RWPE2 (cell line): ENCODE results near the gene GMDS.

Experiments used
- ATAC-seq: fragments of 200-7000 bp; cut with Tn5 transposase; 3 replicates; pipeline ENCODE4 v1.9.1; 2021; ENCODE audit warnings: low read depth
- DNase-seq: peaks from one replicate; pipeline ENCODE4 v3.0.0-alpha.2; 2020; ENCODE audit warnings: low spot score
- H3K27ac ChIP-seq: fragments of 450-650 bp; 2 replicates; pipeline ENCODE4 v1.5.1; 2017; ENCODE audit warnings: mild to moderate bottlenecking; ENCODE audit not compliant: poor library complexity, severe bottlenecking
- H3K27me3 ChIP-seq: fragments of 250-450 bp; sonication (Bioruptor Pico); 2 replicates; pipeline ENCODE4 v1.5.1; 2021; ENCODE audit warnings: mild to moderate bottlenecking, moderate library complexity; ENCODE audit not compliant: insufficient read depth, poor library complexity, severe bottlenecking
- H3K36me3 ChIP-seq: fragments of 250-450 bp; sonication (Bioruptor Pico); 2 replicates; pipeline ENCODE4 v1.5.1; 2020; ENCODE audit warnings: low read depth, mild to moderate bottlenecking, moderate library complexity
- H3K4me1 ChIP-seq: fragments of 250-450 bp; sonication (Bioruptor Pico); 2 replicates; pipeline ENCODE4 v1.5.1; 2021; ENCODE audit warnings: mild to moderate bottlenecking, moderate library complexity; ENCODE audit not compliant: insufficient read depth, poor library complexity, severe bottlenecking
- H3K4me3 ChIP-seq: fragments of 250-450 bp; sonication (Bioruptor Pico); 2 replicates; pipeline ENCODE4 v1.5.1; 2021; ENCODE audit warnings: mild to moderate bottlenecking, moderate library complexity; ENCODE audit not compliant: severe bottlenecking
- H3K9me3 ChIP-seq: fragments of 250-450 bp; sonication (Bioruptor Pico); 2 replicates; pipeline ENCODE4 v1.5.1; 2021; ENCODE audit warnings: mild to moderate bottlenecking, moderate library complexity; ENCODE audit not compliant: severe bottlenecking
- CTCF ChIP-seq: fragments of 450-650 bp; IDR thresholded peaks from one replicate; pipeline ENCODE4 v1.5.1; 2017; ENCODE audit warnings: mild to moderate bottlenecking, moderate library complexity; ENCODE audit not compliant: poor library complexity, severe bottlenecking

The GMDS gene

GRCh38 chr6:2037237-2037926 is 208.0 kb downstream of the GMDS start:
- no peaks in the 10 kb centered on the region for H3K27me3 ChIP-seq
- no peak for DNase-seq
- no peaks in the 10 kb centered on the region for H3K4me1 ChIP-seq
- no peak for ATAC-seq
- peak; percentile 16 for TF ChIP-seq CTCF
- no peaks in the 10 kb centered on the region for H3K9me3 ChIP-seq
- H3K36me3 ChIP-seq, result no peaks in the 10 kb centered on the region
- H3K27ac ChIP-seq, result no peak overlapping the region
- no peak overlapping the region for H3K4me3 ChIP-seq

GRCh38 chr6:2036710-2037023 is 208.7 kb downstream of the GMDS start:
- Histone ChIP-seq H3K4me3 (no peak overlapping the region), H3K27ac (no peak overlapping the region), H3K4me1 (no peaks in the 10 kb centered on the region), H3K9me3 (no peaks in the 10 kb centered on the region), H3K36me3 (no peaks in the 10 kb centered on the region), H3K27me3 (no peaks in the 10 kb centered on the region)
- no peak for TF ChIP-seq CTCF
- no peak for ATAC-seq
- no peak for DNase-seq

GRCh38 chr6:2035826-2036709 is 209.3 kb downstream of the GMDS start:
- DNase-seq, result no peak
- H3K4me3 ChIP-seq, result no peak overlapping the region
- TF ChIP-seq CTCF, result no peak
- H3K27me3 ChIP-seq, result no peaks in the 10 kb centered on the region
- H3K27ac ChIP-seq, result no peak overlapping the region
- ATAC-seq, result no peak
- no peaks in the 10 kb centered on the region for H3K4me1 ChIP-seq
- no peaks in the 10 kb centered on the region for H3K36me3 ChIP-seq
- no peaks in the 10 kb centered on the region for H3K9me3 ChIP-seq

GRCh38 chr6:2035046-2035445 is 210.4 kb downstream of the GMDS start:
- DNase-seq (no peak), ATAC-seq (no peak)
- H3K4me1 ChIP-seq, result no peaks in the 10 kb centered on the region
- no peaks in the 10 kb centered on the region for H3K27me3 ChIP-seq
- no peak overlapping the region for H3K27ac ChIP-seq
- H3K9me3 ChIP-seq, result no peaks in the 10 kb centered on the region
- no peaks in the 10 kb centered on the region for H3K36me3 ChIP-seq
- TF ChIP-seq CTCF, result no peak
- H3K4me3 ChIP-seq, result no peak overlapping the region

GRCh38 chr6:2034256-2034655 is 211.1 kb downstream of the GMDS start:
- no peak overlapping the region for H3K27ac ChIP-seq
- no peak for TF ChIP-seq CTCF
- H3K4me3 ChIP-seq, result no peak overlapping the region
- H3K36me3 ChIP-seq, result no peaks in the 10 kb centered on the region
- DNase-seq, result no peak
- H3K9me3 ChIP-seq, result no peaks in the 10 kb centered on the region
- no peak for ATAC-seq
- H3K4me1 ChIP-seq, result no peaks in the 10 kb centered on the region
- H3K27me3 ChIP-seq, result no peaks in the 10 kb centered on the region
